Naive thymus-derived CD4-positive, alpha-beta T cell (primary cell): ENCODE results near the gene KDM7A. TPM values are rescaled to one million over a fixed set of nuclear protein-coding genes. Genes with fewer than 3 reads are reported as not detected.

ENCODE experiments used
- ATAC-seq: fragments of 150-1000 bp; cut with Tn5 transposase; 2 replicates; pipeline ENCODE4 v1.10.0; 2021; ENCODE audit warnings: mild to moderate bottlenecking, moderate library complexity
- CTCF ChIA-PET: fragments of 350-600 bp; sonication (Branson Sonifier 250); formaldehyde crosslinking; loops from one replicate; lab custom pipeline; 2021; ENCODE audit warnings: antibody characterized with exemption; lab: Charles Lee
- POLR2A ChIA-PET: fragments of 350-600 bp; sonication (Branson Sonifier 250); formaldehyde crosslinking; loops from one replicate; lab custom pipeline; 2021; ENCODE audit warnings: antibody characterized with exemption, inconsistent platforms; lab: Charles Lee
- DNase-seq, 9 donors: peaks; one replicate each; pipeline versions ENCODE4 v3.0.0 to v3.0.0-alpha.2; 2020 to 2022; ENCODE audit warnings: mixed read lengths in 1 of 9
- H3K27ac ChIP-seq: one replicate; pipeline ENCODE4 v1.7.0; 2013; ENCODE audit warnings: mild to moderate bottlenecking, low read depth, low read length, moderate library complexity
- H3K27me3 ChIP-seq, 2 donors: one replicate each; pipeline ENCODE4 v1.7.0; 2013; ENCODE audit warnings: low read length in 2 of 2, mild to moderate bottlenecking in 2 of 2, moderate library complexity in 2 of 2; ENCODE audit not compliant: control insufficient read depth in 2 of 2, insufficient read depth in 2 of 2
- H3K36me3 ChIP-seq, 3 experiments: 1 replicate in 2 of 3; 2 replicates in 1 of 3; pipeline ENCODE4 v1.7.0; 2013; ENCODE audit warnings: low read length in 3 of 3, mild to moderate bottlenecking in 3 of 3, moderate library complexity in 1 of 3; ENCODE audit not compliant: insufficient read depth in 3 of 3, control insufficient read depth in 2 of 3
- H3K4me1 ChIP-seq, 2 donors: one replicate each; pipeline ENCODE4 v1.7.0; 2013; ENCODE audit warnings: low read length in 2 of 2, mild to moderate bottlenecking in 2 of 2, moderate library complexity in 1 of 2; ENCODE audit not compliant: control insufficient read depth in 2 of 2, insufficient read depth in 2 of 2
- H3K4me3 ChIP-seq: 2 replicates; pipeline ENCODE4 v1.7.0; 2013; ENCODE audit warnings: mild to moderate bottlenecking, low read length
- H3K9me3 ChIP-seq, 3 experiments: 1 replicate in 2 of 3; 2 replicates in 1 of 3; pipeline ENCODE4 v1.7.0; 2013; ENCODE audit warnings: low read length in 3 of 3; ENCODE audit not compliant: control insufficient read depth in 2 of 3
- H3K27ac Mint-ChIP-seq, 9 donors: one replicate each; pipeline ENCODE4 v1.8.0; 2020 to 2022; ENCODE audit warnings: mixed read lengths in 9 of 9, mild to moderate bottlenecking in 8 of 9, moderate library complexity in 5 of 9, inconsistent platforms in 2 of 9
- H3K27me3 Mint-ChIP-seq, 5 donors: one replicate each; pipeline ENCODE4 v1.8.0; 2021 to 2022; ENCODE audit warnings: mixed read lengths in 5 of 5, mild to moderate bottlenecking in 1 of 5
- H3K36me3 Mint-ChIP-seq, 5 donors: one replicate each; pipeline ENCODE4 v1.8.0; 2020 to 2022; ENCODE audit warnings: mixed read lengths in 5 of 5, mild to moderate bottlenecking in 3 of 5, inconsistent platforms in 1 of 5
- H3K4me1 Mint-ChIP-seq, 7 donors: one replicate each; pipeline ENCODE4 v1.8.0; 2020 to 2022; ENCODE audit warnings: mixed read lengths in 7 of 7, mild to moderate bottlenecking in 3 of 7, inconsistent platforms in 1 of 7
- H3K4me3 Mint-ChIP-seq, 10 donors: one replicate each; pipeline ENCODE4 v1.8.0; 2020 to 2022; ENCODE audit warnings: mild to moderate bottlenecking in 10 of 10, mixed read lengths in 10 of 10, moderate library complexity in 6 of 10, inconsistent platforms in 2 of 10
- H3K9me3 Mint-ChIP-seq, 11 donors: one replicate each; pipeline ENCODE4 v1.8.0; 2020 to 2022; ENCODE audit warnings: mixed read lengths in 11 of 11, mild to moderate bottlenecking in 4 of 11, inconsistent platforms in 1 of 11, moderate library complexity in 1 of 11
- intact Hi-C, 2 donors: fragments of 100-400 bp; cut with micrococcal nuclease; formaldehyde crosslinking; loops; one replicate each; pipeline ENCODE4 v1.15.1; 2023
- polyA plus RNA-seq, 2 donors: library from polyadenylated mRNA; unstranded; fragments of 300-500 nt; fragmentation: Illumina TruSeq; gene quantifications; one replicate each; pipeline ENCODE4 v1.2.3, GENCODE V29; 2021
- total RNA-seq, 6 experiments: library from RNA in 5 of 6; stranded (reverse) in 5 of 6; gene quantifications; 1 replicate in 5 of 6; 2 replicates in 1 of 6; pipeline ENCODE4 v1.2.3 and lab custom pipeline; 2021 to 2026

Gene KDM7A
- total and polyA plus RNA-seq, 7 experiments from 2014 or later: 5.4 to 62.5 (median 40.5) TPM

DNA sequence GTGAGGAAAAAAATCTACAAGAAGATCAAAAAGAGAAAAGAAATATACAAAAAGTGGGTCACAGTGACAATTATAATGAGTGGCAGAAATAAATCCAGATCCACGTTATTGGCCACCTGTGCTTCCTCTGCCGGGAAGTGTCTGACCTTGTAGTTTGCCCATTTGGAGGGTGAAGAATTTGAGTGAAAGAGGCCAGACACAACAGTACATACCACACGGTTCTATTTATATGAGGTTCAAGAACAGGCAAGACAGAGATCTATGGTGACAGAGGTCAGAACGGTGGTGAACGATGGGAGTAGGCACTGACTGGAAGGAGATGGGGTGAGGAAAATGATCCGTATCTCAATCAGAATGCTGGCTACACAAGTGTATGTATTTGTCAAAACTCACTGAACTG is 131.1 kb downstream of the KDM7A start:
- intact Hi-C loops: no loop called here
- Mint-ChIP-seq H3K27ac (no peak overlapping the region), H3K4me3 (no peak overlapping the region), H3K4me1 (peaks cover 1 to 28% (median 10%) of the 10 kb centered on the region in 7 donors), H3K9me3 (no peaks in the 10 kb centered on the region), H3K36me3 (peaks cover 11 to 61% (median 35%) of the 10 kb centered on the region in 5 donors), H3K27me3 (no peaks in the 10 kb centered on the region)
- no peak for DNase-seq
- Histone ChIP-seq H3K4me1 (no peaks in the 10 kb centered on the region), H3K9me3 (no peaks in the 10 kb centered on the region), H3K36me3 (peaks cover 12 to 61% (median 22%) of the 10 kb centered on the region in 3 experiments), H3K4me3 (no peak overlapping the region), H3K27me3 (no peaks in the 10 kb centered on the region), H3K27ac (no peak overlapping the region)
- ChIA-PET POLR2A (no interaction called here), CTCF (no interaction called here)
- ATAC-seq: no peak

- intact Hi-C loops: no loop called here
- Mint-ChIP-seq H3K27me3 (no peaks in the 10 kb centered on the region), H3K36me3 (peaks cover 11 to 63% (median 39%) of the 10 kb centered on the region in 5 donors), H3K9me3 (no peaks in the 10 kb centered on the region), H3K4me1 (peaks cover 0 to 33% (median 9%) of the 10 kb centered on the region in 7 donors), H3K4me3 (no peak overlapping the region), H3K27ac (peak overlapping the region in 2 of 9 donors; percentile 4 to 18)
- Histone ChIP-seq H3K27me3 (no peaks in the 10 kb centered on the region), H3K4me3 (no peak overlapping the region), H3K4me1 (no peaks in the 10 kb centered on the region), H3K27ac (no peak overlapping the region), H3K9me3 (no peaks in the 10 kb centered on the region), H3K36me3 (peaks cover 16 to 64% (median 22%) of the 10 kb centered on the region in 3 experiments)
- DNase-seq (no peak), ATAC-seq (no peak)
- POLR2A ChIA-PET: no interaction called here
- CTCF ChIA-PET: no interaction called here
Observed at GRCh38 chr7:140044251-140044650, 132.5 kb downstream of the KDM7A start.

GRCh38 chr7:140042386-140042670 is 134.5 kb downstream of the KDM7A start:
- ATAC-seq (no peak), DNase-seq (no peak)
- H3K27ac ChIP-seq: no peak overlapping the region
- Mint-ChIP-seq H3K4me3 (no peak overlapping the region), H3K27me3 (no peaks in the 10 kb centered on the region), H3K4me1 (peaks cover 9 to 36% (median 12%) of the 10 kb centered on the region in 7 donors), H3K36me3 (peaks cover 11 to 76% (median 48%) of the 10 kb centered on the region in 5 donors), H3K9me3 (no peaks in the 10 kb centered on the region), H3K27ac (no peak overlapping the region)
- peaks cover 16 to 80% (median 25%) of the 10 kb centered on the region in 3 experiments for H3K36me3 ChIP-seq
- H3K27me3 ChIP-seq: no peaks in the 10 kb centered on the region
- intact Hi-C loops: no loop called here
- no peak overlapping the region for H3K4me3 ChIP-seq
- POLR2A ChIA-PET: no interaction called here
- CTCF ChIA-PET: no interaction called here
- no peaks in the 10 kb centered on the region for H3K4me1 ChIP-seq
- H3K9me3 ChIP-seq: no peaks in the 10 kb centered on the region

DNA sequence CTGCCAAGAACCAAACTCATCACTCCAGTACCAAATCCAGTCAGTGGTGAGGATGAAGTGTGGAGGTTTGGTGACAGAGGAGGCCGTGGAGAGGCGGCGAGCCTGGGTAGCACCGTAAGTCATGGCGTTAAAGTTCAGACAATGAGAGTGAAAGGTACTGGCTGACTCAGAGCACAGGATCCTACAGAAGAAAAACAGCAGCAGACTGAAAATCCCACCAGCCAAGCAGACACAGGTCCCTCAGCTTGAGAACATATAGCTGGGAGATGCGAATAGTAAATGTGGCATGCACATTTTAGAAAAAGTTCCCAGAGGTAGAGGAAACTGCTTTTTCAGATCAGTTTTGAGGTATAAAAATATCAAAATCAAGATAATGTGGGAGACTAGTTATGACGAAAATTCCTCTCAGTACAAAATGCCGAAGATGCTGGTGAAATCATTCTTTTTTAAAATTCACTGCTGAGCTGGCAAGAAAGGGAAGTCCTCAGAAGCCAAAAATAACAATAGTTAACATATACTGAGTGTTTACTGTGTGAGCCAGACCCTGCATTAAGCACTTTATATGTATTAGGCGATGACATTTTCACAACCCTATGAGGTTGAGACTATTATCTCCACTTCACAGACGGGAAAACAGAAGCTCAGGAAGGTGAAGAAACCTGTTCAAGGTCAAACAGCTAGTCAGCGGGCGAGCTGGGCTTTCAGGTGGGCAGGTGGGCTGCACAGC is 135.0 kb downstream of the KDM7A start:
- ATAC-seq: no peak
- H3K36me3 ChIP-seq: peaks cover 16 to 82% (median 22%) of the 10 kb centered on the region in 3 experiments
- H3K36me3 Mint-ChIP-seq: peaks cover 11 to 78% (median 48%) of the 10 kb centered on the region in 5 donors
- no peaks in the 10 kb centered on the region for H3K9me3 ChIP-seq
- ChIA-PET POLR2A (no interaction called here), CTCF (no interaction called here)
- intact Hi-C loops: no loop called here
- H3K27me3 ChIP-seq: no peaks in the 10 kb centered on the region
- no peak overlapping the region for H3K27ac ChIP-seq
- H3K4me1 ChIP-seq: no peaks in the 10 kb centered on the region
- DNase-seq: no peak
- no peak overlapping the region for H3K4me3 ChIP-seq
- H3K27ac Mint-ChIP-seq: peak overlapping the region in 1 of 9 donors; percentile 16
- no peaks in the 10 kb centered on the region for H3K9me3 Mint-ChIP-seq
- no peaks in the 10 kb centered on the region for H3K27me3 Mint-ChIP-seq
- peaks cover 11 to 41% (median 14%) of the 10 kb centered on the region in 7 donors for H3K4me1 Mint-ChIP-seq
- H3K4me3 Mint-ChIP-seq: no peak overlapping the region

- no peaks in the 10 kb centered on the region for H3K27me3 Mint-ChIP-seq
- H3K27ac ChIP-seq: no peak overlapping the region
- H3K36me3 ChIP-seq: peaks cover 9 to 74% (median 13%) of the 10 kb centered on the region in 3 experiments
- peaks cover 5% of the 10 kb centered on the region in 2 donors for H3K4me1 ChIP-seq
- H3K36me3 Mint-ChIP-seq: peaks cover 11 to 77% (median 39%) of the 10 kb centered on the region in 5 donors
- peaks cover 11 to 53% (median 26%) of the 10 kb centered on the region in 7 donors for H3K4me1 Mint-ChIP-seq
- no peaks in the 10 kb centered on the region for H3K9me3 ChIP-seq
- ATAC-seq (no peak), DNase-seq (no peak)
- H3K27ac Mint-ChIP-seq: no peak overlapping the region
- H3K27me3 ChIP-seq: no peaks in the 10 kb centered on the region
- no peaks in the 10 kb centered on the region for H3K9me3 Mint-ChIP-seq
- no peak overlapping the region for H3K4me3 Mint-ChIP-seq
- no peak overlapping the region for H3K4me3 ChIP-seq
- ChIA-PET CTCF (no interaction called here), POLR2A (no interaction called here)
- intact Hi-C loops: no loop called here
Observed at GRCh38 chr7:140039896-140040295, 136.9 kb downstream of the KDM7A start.

- CTCF ChIA-PET: no interaction called here
- Histone ChIP-seq H3K27me3 (no peaks in the 10 kb centered on the region), H3K4me3 (no peak overlapping the region), H3K36me3 (peaks cover 9 to 75% (median 10%) of the 10 kb centered on the region in 3 experiments), H3K4me1 (peaks cover 5% of the 10 kb centered on the region in 2 donors), H3K27ac (no peak overlapping the region), H3K9me3 (no peaks in the 10 kb centered on the region)
- Mint-ChIP-seq H3K27me3 (no peaks in the 10 kb centered on the region), H3K36me3 (peaks cover 8 to 73% (median 35%) of the 10 kb centered on the region in 5 donors), H3K9me3 (no peaks in the 10 kb centered on the region), H3K4me1 (peaks cover 11 to 53% (median 26%) of the 10 kb centered on the region in 7 donors), H3K4me3 (no peak overlapping the region), H3K27ac (peak overlapping the region in 3 of 9 donors; percentile 19 to 66 (median 24))
- intact Hi-C loops: no loop called here
- no peak for ATAC-seq
- no peak for DNase-seq
- POLR2A ChIA-PET: no interaction called here
Observed at GRCh38 chr7:140039066-140039465, 137.7 kb downstream of the KDM7A start.
